Liver (tissue), 9 donors: ENCODE data around the gene CYP4V2. TPM values are rescaled to one million over a fixed set of nuclear protein-coding genes. Genes with fewer than 3 reads are reported as not detected.

ENCODE experiments used
- DNase-seq: peaks from one replicate; pipeline ENCODE4 v3.0.0-alpha.2; 2017; ENCODE audit warnings: low spot score
- H3K27ac ChIP-seq, 2 donors: one replicate each; pipeline ENCODE4 v1.7.0; 2013; ENCODE audit warnings: inconsistent platforms in 2 of 2, low read length in 2 of 2, control low read depth in 1 of 2, low read depth in 1 of 2, mild to moderate bottlenecking in 1 of 2
- H3K27me3 ChIP-seq, 4 donors: one replicate each; pipeline versions ENCODE4 v1.6.1 to v1.7.0; 2013; ENCODE audit warnings: low read length in 3 of 4, inconsistent platforms in 1 of 4, mild to moderate bottlenecking in 1 of 4, moderate library complexity in 1 of 4; ENCODE audit not compliant: control insufficient read depth in 4 of 4, insufficient read depth in 4 of 4
- H3K36me3 ChIP-seq, 4 donors: one replicate each; pipeline versions ENCODE4 v1.6.1 to v1.7.0; 2013; ENCODE audit warnings: low read length in 3 of 4, mild to moderate bottlenecking in 3 of 4, low read depth in 1 of 4, moderate library complexity in 1 of 4; ENCODE audit not compliant: control insufficient read depth in 4 of 4, insufficient read depth in 3 of 4
- H3K4me1 ChIP-seq, 4 donors: one replicate each; pipeline versions ENCODE4 v1.6.1 to v1.7.0; 2013; ENCODE audit warnings: low read length in 3 of 4, mild to moderate bottlenecking in 3 of 4, moderate library complexity in 1 of 4; ENCODE audit not compliant: control insufficient read depth in 4 of 4, insufficient read depth in 4 of 4
- H3K4me3 ChIP-seq, 3 donors: one replicate each; pipeline versions ENCODE4 v1.6.1 to v1.7.0; 2013; ENCODE audit warnings: low read length in 3 of 3, control low read depth in 1 of 3, low read depth in 1 of 3, mild to moderate bottlenecking in 1 of 3
- H3K9ac ChIP-seq, 2 donors: one replicate each; pipeline ENCODE4 v1.7.0; 2013; ENCODE audit warnings: low read length in 2 of 2, mild to moderate bottlenecking in 2 of 2, moderate library complexity in 2 of 2, control low read depth in 1 of 2, low read depth in 1 of 2
- H3K9me3 ChIP-seq, 4 donors: one replicate each; pipeline versions ENCODE4 v1.6.1 to v1.7.0; 2013; ENCODE audit warnings: low read length in 3 of 4; ENCODE audit not compliant: control insufficient read depth in 4 of 4
- FOXA1 ChIP-seq: IDR thresholded peaks from 2 replicates; pipeline ENCODE4 v1.6.1; 2016; ENCODE audit warnings: antibody characterized with exemption
- FOXA2 ChIP-seq: IDR thresholded peaks from 2 replicates; pipeline ENCODE4 v1.6.1; 2016; ENCODE audit warnings: antibody characterized with exemption
- GABPA ChIP-seq, 2 donors: IDR thresholded peaks in 1 of 2; conservative IDR thresholded peaks in 1 of 2; 2 replicates each; pipeline ENCODE4 v1.6.1; 2016; ENCODE audit warnings: antibody characterized with exemption in 2 of 2, mild to moderate bottlenecking in 1 of 2, moderate library complexity in 1 of 2
- HNF4A ChIP-seq, 2 donors: conservative IDR thresholded peaks; 2 replicates each; pipeline ENCODE4 v1.6.1; 2016; ENCODE audit warnings: antibody characterized with exemption in 2 of 2, mild to moderate bottlenecking in 2 of 2
- JUND ChIP-seq, 2 donors: IDR thresholded peaks; 2 replicates each; pipeline ENCODE4 v1.6.1; 2016; ENCODE audit warnings: antibody characterized with exemption in 2 of 2
- RXRA ChIP-seq, 2 donors: IDR thresholded peaks; 2 replicates each; pipeline ENCODE4 v1.6.1; 2017 to 2018; ENCODE audit warnings: antibody characterized with exemption in 2 of 2, mild to moderate bottlenecking in 1 of 2
- SP1 ChIP-seq: IDR thresholded peaks from 2 replicates; pipeline ENCODE4 v1.6.1; 2018; ENCODE audit warnings: antibody characterized with exemption, mild to moderate bottlenecking
- TAF1 ChIP-seq: conservative IDR thresholded peaks from 2 replicates; pipeline ENCODE4 v1.6.1; 2016; ENCODE audit warnings: antibody characterized with exemption, mild to moderate bottlenecking
- YY1 ChIP-seq: IDR thresholded peaks from 2 replicates; pipeline ENCODE4 v1.6.1; 2016; ENCODE audit warnings: antibody characterized with exemption, mild to moderate bottlenecking
- WGBS: extraction: QIAGEN DNeasy Blood & Tissue Kit; methylation state at CpG from one replicate; pipeline ENCODE4 v1.1.7; 2013; 5-methylcytosine and 5-hydroxymethylcytosine counted together
- polyA plus RNA-seq, 2 donors: library from polyadenylated mRNA; stranded (reverse) in 1 of 2; unstranded in 1 of 2; fragments of 200-250 nt in 1 of 2; fragments of >200 nt in 1 of 2; fragmentation: Nextera tagmentation in 1 of 2; extraction: Ambion mirVana in 1 of 2; gene quantifications; one replicate each; pipeline versions ENCODE4 v1.2.1 to v1.2.3, GENCODE V29; 2013 to 2015
- total RNA-seq, 2 donors: library from RNA; depleted of rRNA; stranded (reverse); fragments of >200 nt; gene quantifications; one replicate each; pipeline ENCODE4 v1.2.3, GENCODE V29; 2014
- TF ChIP-seq, protein P1 (sequence below): IDR thresholded peaks from 2 replicates; pipeline ENCODE4 v1.6.1; 2016; ENCODE audit warnings: antibody characterized with exemption
- TF ChIP-seq, protein P2 (sequence below): fragments of 150-350 bp; IDR thresholded peaks from 2 replicates; pipeline ENCODE4 v1.5.1; 2017; ENCODE audit warnings: improper control_type of control experiment, low read depth, low read length; ENCODE audit not compliant: missing input control
- TF ChIP-seq, protein P3 (sequence below): IDR thresholded peaks from 2 replicates; pipeline ENCODE4 v1.6.1; 2016; ENCODE audit warnings: antibody characterized with exemption
- donor health status: healthy.
- donor health status: healthy.
- donor health status: healthy.
- donor health status: healthy.
- donor health status: healthy.

Gene CYP4V2
- total and polyA plus RNA-seq, 4 donors: 27.9 to 119 (median 35.1) TPM

DNA sequence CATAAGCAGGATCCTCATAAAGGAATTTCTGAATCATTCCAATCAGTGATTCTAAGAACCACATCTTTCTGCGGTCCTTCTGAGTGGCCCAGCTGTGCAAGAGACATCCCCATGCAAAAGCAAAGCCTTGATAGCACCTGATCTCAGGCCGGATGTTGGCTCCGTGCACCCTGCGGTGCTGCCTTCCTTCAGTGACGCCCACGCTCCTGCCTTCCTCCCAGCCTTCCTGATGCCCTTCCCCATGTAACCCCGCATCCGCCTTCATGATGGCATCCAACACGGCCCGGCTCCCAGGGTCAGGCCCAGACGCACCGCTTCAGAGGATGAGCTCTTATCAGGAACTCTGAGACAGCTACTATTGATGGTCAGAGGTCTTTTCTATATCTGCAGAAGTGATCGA lies 20.4 kb upstream of the CYP4V2 start (continued):
- TF ChIP-seq, protein P1, sequence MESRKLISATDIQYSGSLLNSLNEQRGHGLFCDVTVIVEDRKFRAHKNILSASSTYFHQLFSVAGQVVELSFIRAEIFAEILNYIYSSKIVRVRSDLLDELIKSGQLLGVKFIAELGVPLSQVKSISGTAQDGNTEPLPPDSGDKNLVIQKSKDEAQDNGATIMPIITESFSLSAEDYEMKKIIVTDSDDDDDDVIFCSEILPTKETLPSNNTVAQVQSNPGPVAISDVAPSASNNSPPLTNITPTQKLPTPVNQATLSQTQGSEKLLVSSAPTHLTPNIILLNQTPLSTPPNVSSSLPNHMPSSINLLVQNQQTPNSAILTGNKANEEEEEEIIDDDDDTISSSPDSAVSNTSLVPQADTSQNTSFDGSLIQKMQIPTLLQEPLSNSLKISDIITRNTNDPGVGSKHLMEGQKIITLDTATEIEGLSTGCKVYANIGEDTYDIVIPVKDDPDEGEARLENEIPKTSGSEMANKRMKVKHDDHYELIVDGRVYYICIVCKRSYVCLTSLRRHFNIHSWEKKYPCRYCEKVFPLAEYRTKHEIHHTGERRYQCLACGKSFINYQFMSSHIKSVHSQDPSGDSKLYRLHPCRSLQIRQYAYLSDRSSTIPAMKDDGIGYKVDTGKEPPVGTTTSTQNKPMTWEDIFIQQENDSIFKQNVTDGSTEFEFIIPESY: no peak

DNA sequence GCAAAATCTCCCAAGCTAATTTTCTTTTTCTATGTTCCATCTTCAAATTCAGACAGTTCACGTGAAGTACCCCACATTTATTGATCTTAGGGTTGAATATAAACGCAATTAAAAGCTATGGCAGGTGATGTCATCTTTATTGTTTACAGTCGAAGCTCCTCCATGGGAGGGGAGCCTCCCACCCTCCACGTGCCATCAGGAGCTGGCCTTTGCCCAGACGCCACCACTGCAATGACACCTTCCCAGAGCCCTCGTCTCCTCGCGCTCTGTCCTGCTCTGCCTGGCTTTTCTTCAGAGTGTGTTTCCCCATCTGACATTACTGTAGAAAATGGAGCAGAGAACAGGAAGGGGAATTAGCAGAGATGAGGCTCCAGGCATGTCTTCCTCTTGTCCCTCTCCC lies 18.8 kb upstream of the CYP4V2 start:
- H3K9ac ChIP-seq: no peak overlapping the region
- DNase-seq: no peak
- WGBS: 10% methylated on average over 2 of the region's 8 CpGs
- H3K27me3 ChIP-seq: no peaks in the 10 kb centered on the region
- H3K9me3 ChIP-seq: no peaks in the 10 kb centered on the region
- no peak overlapping the region for H3K4me3 ChIP-seq
- no peak for TF ChIP-seq TAF1
- peak in 1 of 2 donors; percentile 36 for TF ChIP-seq HNF4A (conservative IDR thresholded peaks at IDR 0.05)
- H3K4me1 ChIP-seq: peaks cover 7 to 23% (median 18%) of the 10 kb centered on the region in 4 donors
- no peak overlapping the region for H3K27ac ChIP-seq
- H3K36me3 ChIP-seq: no peaks in the 10 kb centered on the region

DNA sequence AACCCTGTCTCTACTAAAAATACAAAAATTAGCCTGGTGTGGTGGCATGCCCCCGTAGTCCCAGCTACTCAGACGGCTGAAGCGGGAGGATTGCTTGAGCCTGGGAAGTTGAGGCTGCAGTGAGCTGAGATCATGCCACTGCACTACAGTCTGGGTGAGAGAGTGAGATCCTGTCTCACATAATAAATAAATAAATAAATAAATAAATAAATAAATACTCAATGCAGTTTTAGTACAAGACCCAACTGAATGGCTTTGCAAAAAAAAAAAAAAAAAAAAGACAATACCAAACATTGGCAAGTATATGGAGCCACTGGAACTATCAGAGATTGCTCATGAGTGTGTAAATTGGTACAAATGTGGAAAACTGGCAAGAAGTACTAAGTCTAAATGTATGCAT lies 3.3 kb upstream of the CYP4V2 start:
- H3K9ac ChIP-seq: no peak overlapping the region
- H3K4me3 ChIP-seq: no peak overlapping the region
- H3K27ac ChIP-seq: no peak overlapping the region
- TF ChIP-seq, protein P1: no peak
- no peak for TF ChIP-seq YY1
- no peak for TF ChIP-seq HNF4A (conservative IDR thresholded peaks at IDR 0.05)
- TF ChIP-seq, protein P2, sequence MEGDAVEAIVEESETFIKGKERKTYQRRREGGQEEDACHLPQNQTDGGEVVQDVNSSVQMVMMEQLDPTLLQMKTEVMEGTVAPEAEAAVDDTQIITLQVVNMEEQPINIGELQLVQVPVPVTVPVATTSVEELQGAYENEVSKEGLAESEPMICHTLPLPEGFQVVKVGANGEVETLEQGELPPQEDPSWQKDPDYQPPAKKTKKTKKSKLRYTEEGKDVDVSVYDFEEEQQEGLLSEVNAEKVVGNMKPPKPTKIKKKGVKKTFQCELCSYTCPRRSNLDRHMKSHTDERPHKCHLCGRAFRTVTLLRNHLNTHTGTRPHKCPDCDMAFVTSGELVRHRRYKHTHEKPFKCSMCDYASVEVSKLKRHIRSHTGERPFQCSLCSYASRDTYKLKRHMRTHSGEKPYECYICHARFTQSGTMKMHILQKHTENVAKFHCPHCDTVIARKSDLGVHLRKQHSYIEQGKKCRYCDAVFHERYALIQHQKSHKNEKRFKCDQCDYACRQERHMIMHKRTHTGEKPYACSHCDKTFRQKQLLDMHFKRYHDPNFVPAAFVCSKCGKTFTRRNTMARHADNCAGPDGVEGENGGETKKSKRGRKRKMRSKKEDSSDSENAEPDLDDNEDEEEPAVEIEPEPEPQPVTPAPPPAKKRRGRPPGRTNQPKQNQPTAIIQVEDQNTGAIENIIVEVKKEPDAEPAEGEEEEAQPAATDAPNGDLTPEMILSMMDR: no peak
- no peak for TF ChIP-seq GABPA (IDR thresholded peaks at IDR 0.05 in 1 of 2, conservative IDR thresholded peaks at IDR 0.05 in 1 of 2)
- TF ChIP-seq, protein P3, sequence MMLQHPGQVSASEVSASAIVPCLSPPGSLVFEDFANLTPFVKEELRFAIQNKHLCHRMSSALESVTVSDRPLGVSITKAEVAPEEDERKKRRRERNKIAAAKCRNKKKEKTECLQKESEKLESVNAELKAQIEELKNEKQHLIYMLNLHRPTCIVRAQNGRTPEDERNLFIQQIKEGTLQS: no peak
- TF ChIP-seq FOXA2: no peak
- no peak for TF ChIP-seq FOXA1
- TF ChIP-seq SP1: no peak
- TF ChIP-seq JUND (IDR thresholded peaks at IDR 0.05): no peak
- TF ChIP-seq RXRA (IDR thresholded peaks at IDR 0.05): no peak
- 70% methylated on average over 3 of the region's 3 CpGs for WGBS
- no peak for DNase-seq
- H3K4me1 ChIP-seq: peaks cover 3 to 21% (median 16%) of the 10 kb centered on the region in 4 donors
- H3K9me3 ChIP-seq: no peaks in the 10 kb centered on the region
- no peaks in the 10 kb centered on the region for H3K36me3 ChIP-seq
- no peaks in the 10 kb centered on the region for H3K27me3 ChIP-seq
